ENCODE results near the gene PLEKHM3. TPM values are rescaled to one million over a fixed set of nuclear protein-coding genes. Genes with fewer than 3 reads are reported as not detected.

Gene PLEKHM3
- total and polyA plus RNA-seq, 2 of the 13 experiments (the other 11 are each of a cell fraction or from before 2014, with no cell fraction given) = 4.5 to 4.7 TPM

- TF ChIP-seq, protein P1, sequence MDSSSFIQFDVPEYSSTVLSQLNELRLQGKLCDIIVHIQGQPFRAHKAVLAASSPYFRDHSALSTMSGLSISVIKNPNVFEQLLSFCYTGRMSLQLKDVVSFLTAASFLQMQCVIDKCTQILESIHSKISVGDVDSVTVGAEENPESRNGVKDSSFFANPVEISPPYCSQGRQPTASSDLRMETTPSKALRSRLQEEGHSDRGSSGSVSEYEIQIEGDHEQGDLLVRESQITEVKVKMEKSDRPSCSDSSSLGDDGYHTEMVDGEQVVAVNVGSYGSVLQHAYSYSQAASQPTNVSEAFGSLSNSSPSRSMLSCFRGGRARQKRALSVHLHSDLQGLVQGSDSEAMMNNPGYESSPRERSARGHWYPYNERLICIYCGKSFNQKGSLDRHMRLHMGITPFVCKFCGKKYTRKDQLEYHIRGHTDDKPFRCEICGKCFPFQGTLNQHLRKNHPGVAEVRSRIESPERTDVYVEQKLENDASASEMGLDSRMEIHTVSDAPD (CRISPR knock-in tag; IDR thresholded peaks at IDR 0.05) = no peak; the same call in 1 of the 2 replicates
- peak; percentile 93 for TF ChIP-seq MEIS2 (CRISPR knock-in tag; IDR thresholded peaks at IDR 0.05)
- TF ChIP-seq NR2F6 (IDR thresholded peaks at IDR 0.05) = peak; percentile 26; the same call in 1 of the 2 replicates
- TF ChIP-seq NR2F6 (CRISPR knock-in tag; IDR thresholded peaks at IDR 0.05) = peak; percentile 72
- TF ChIP-seq ZNF44 (CRISPR knock-in tag; IDR thresholded peaks at IDR 0.05) = no peak
- peak; percentile 80 for TF ChIP-seq FOXA3 (CRISPR knock-in tag; IDR thresholded peaks at IDR 0.05)
- peak; percentile 90 for TF ChIP-seq ZNF605 (CRISPR knock-in tag; IDR thresholded peaks at IDR 0.05)
- TF ChIP-seq ZBTB4 (CRISPR knock-in tag; IDR thresholded peaks at IDR 0.05; ENCODE audit: borderline replicate concordance) = no peak
- TF ChIP-seq MED1 (CRISPR knock-in tag; IDR thresholded peaks at IDR 0.05) = peak; percentile 89
- TF ChIP-seq ZNF232 (CRISPR knock-in tag; IDR thresholded peaks at IDR 0.05; ENCODE audit: borderline replicate concordance) = peak; percentile 92; the same call in 1 of the 2 replicates
- TF ChIP-seq HOXA7 (CRISPR knock-in tag; IDR thresholded peaks at IDR 0.05) = no peak
- TF ChIP-seq SP4 (CRISPR knock-in tag; IDR thresholded peaks at IDR 0.05) = no peak
- 0 out of 2 replicates have a peak, but pooled peaks have one; percentile 46 for TF ChIP-seq ZFP90 (CRISPR knock-in tag; IDR thresholded peaks at IDR 0.05; ENCODE audit: borderline replicate concordance)
- no peak; the same call in 1 of the 2 replicates for TF ChIP-seq TEF (CRISPR knock-in tag; IDR thresholded peaks at IDR 0.05)
- TF ChIP-seq ZNF136 (CRISPR knock-in tag; IDR thresholded peaks at IDR 0.05; ENCODE audit: low read depth) = no peak; the same call in 1 of the 2 replicates
- TF ChIP-seq DPF2 (CRISPR knock-in tag; IDR thresholded peaks at IDR 0.05; ENCODE audit: borderline replicate concordance, low read depth) = peak; percentile 64; the same call in 1 of the 2 replicates
- no peak for TF ChIP-seq ZNF468 (CRISPR knock-in tag; IDR thresholded peaks at IDR 0.05)
- TF ChIP-seq TRIM24 (CRISPR knock-in tag; IDR thresholded peaks at IDR 0.05) = no peak
- TF ChIP-seq ZFP37 (CRISPR knock-in tag; IDR thresholded peaks at IDR 0.05; ENCODE audit: borderline replicate concordance) = peak; percentile 63; the same call in 1 of the 2 replicates
- TF ChIP-seq HDAC6 (IDR thresholded peaks at IDR 0.05; ENCODE audit: low read depth, low read length) = no peak
- no peak for TF ChIP-seq ZNF414 (CRISPR knock-in tag; IDR thresholded peaks at IDR 0.05)
- no peak for TF ChIP-seq ZNF530 (CRISPR knock-in tag; IDR thresholded peaks at IDR 0.05; ENCODE audit: low read depth)
Observed at GRCh38 chr2:207926133-207926988, 99.0 kb downstream of the PLEKHM3 start (continued).

Measured in HepG2 (cell line).